Naive thymus-derived CD4-positive, alpha-beta T cell (primary cell): Measurements from ENCODE around the gene ZCCHC17. TPM values are rescaled to one million over a fixed set of nuclear protein-coding genes. Genes with fewer than 3 reads are reported as not detected.

Experiments
- polyA plus RNA-seq, 2 donors: library from polyadenylated mRNA; unstranded; fragments of 300-500 nt; fragmentation: Illumina TruSeq; gene quantifications; one replicate each; pipeline ENCODE4 v1.2.3, GENCODE V29; 2021
- total RNA-seq, 6 experiments: library from RNA in 5 of 6; stranded (reverse) in 5 of 6; gene quantifications; 1 replicate in 5 of 6; 2 replicates in 1 of 6; pipeline ENCODE4 v1.2.3 and lab custom pipeline; 2021 to 2026

ZCCHC17 gene
- total and polyA plus RNA-seq, 7 experiments from 2014 or later, result 10.3 to 43.4 (median 21.4) TPM

Other genes starting within 250 kb of the ZCCHC17 start
- 100 to 1,000 TPM; 114 to 226 (median 174) TPM for gene PUM1, start 231.3 kb upstream of the ZCCHC17 start, total RNA-seq
- 100 to 1,000 TPM; 123 to 146 TPM for gene PUM1, start 231.3 kb upstream of the ZCCHC17 start, polyA plus RNA-seq
- not detected for gene NKAIN1, start 57.1 kb upstream of the ZCCHC17 start, total RNA-seq
- not detected for gene NKAIN1, start 57.1 kb upstream of the ZCCHC17 start, polyA plus RNA-seq
- gene SNRNP40, start 244 bp upstream of the ZCCHC17 start, total RNA-seq, result 10 to 100 TPM; 53.5 to 88.5 (median 62.1) TPM
- 100 to 1,000 TPM in 1 of 2 donors, 10 to 100 TPM in 1; 95.9 to 104 TPM for gene SNRNP40, start 244 bp upstream of the ZCCHC17 start, polyA plus RNA-seq
- under 1 TPM in 1 of 5 experiments, not detected in 4; 0.67 TPM for gene FABP3, start 76.0 kb downstream of the ZCCHC17 start, total RNA-seq
- gene FABP3, start 76.0 kb downstream of the ZCCHC17 start, polyA plus RNA-seq, result not detected
- gene SERINC2, start 116.2 kb downstream of the ZCCHC17 start, total RNA-seq, result 1 to 10 TPM in 1 of 5 experiments, under 1 TPM in 2, not detected in 2; 0.22 to 2.7 (median 0.34) TPM
- not detected for gene SERINC2, start 116.2 kb downstream of the ZCCHC17 start, polyA plus RNA-seq